8988T (cell line): ENCODE data around the gene KLHL6.
A peak's percentile ranks its signal among the peaks of the same experiment; 100 is the strongest.
"Not testable (repeated sequence)": the region's sequence is repeated elsewhere in the genome, so short reads cannot be mapped to it uniquely, and the experiment has no call there.

Experiments
- DNase-seq: peaks from one replicate; pipeline ENCODE4 v3.0.0; 2011

The KLHL6 gene

DNA sequence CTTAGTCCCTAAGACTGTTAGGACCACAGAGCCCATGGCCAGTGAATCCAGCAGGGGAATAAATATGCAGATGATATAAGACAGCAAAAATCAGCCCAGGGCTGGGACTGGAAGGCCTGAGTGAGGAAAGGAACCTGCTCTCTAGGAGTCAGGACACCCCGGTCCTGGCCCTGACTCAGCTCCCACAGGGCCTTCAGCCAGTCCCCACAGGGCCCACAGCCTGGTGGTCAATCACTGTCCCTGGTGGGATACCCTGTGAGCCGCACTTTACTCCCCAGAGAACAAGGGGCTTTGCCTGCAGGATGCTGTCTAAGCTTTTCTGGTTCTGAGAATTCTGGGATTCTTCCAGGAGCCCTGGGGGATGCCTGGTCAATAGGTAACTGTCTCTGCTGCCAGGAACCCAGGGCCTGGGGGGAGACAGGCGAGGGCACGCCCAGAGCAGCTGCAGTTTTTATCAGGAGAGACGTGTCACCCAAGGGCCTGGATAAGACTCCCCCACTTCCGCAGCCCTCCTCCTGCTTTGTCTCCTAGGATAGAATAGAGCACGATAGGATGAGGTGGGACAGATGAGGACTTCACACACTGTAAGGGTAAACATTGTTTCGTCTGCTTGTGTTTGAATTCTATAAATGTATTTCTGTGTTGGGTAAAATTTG lies 77.6 kb downstream of the KLHL6 start:
- no peak for DNase-seq

DNA sequence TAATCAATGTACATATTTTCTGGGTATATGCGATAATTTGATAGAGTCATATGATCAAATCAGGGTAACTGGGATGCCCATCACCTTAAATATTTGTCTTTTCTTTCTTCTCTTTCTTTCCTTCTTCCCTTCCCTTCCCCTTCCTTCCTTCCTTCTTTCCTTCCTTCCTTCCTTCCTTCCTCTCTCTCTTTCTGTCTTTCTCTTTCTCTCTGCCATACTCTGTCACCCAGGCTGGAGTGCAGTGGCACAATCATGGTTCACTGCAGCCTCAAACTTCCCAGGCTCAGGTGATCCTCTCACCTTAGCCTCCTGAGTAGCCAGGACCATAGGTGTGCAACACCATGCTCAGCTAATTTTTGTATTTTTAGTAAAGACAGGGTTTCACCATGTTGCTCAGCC lies 79.7 kb downstream of the KLHL6 start:
- DNase-seq, result not testable (repeated sequence)

DNA sequence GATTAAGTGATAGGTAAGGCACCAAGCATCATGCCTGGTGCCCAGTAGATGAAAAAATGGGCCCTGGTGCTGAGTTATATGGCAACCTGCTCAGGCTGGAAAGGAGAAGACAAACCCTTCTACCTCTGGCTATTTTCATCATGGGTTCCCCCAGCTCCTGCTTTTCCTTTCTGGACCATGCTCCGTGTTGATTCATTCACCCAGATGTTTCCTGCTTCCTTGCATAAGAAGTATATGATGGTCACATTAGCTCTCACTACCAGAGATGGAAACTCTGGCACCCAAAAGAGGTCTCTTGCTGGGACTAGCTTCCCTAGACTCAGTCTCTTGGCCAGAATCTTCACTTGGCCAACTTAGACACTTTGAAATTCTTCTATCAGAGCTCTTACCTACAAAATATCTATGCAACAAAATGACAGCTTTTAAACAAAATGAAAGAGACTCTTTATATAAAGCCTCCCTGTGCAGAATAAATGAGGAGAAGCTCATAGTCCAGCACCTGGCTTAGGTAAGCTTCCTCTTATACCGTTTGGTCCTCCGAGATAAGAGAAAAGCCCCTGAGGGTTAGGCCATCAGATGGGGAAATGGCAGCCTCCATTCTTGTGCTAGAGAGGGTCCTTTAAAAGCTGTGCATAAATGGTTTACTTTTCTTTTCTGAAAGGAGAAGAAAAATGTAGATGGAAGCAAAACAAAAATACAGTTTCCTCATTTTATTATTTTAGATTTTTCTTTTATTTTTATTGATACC lies 80.3 kb downstream of the KLHL6 start:
- DNase-seq, result no peak

- DNase-seq, result no peak
These were observed 81.5 kb downstream of the KLHL6 start for GRCh38 chr3:183473969-183474368.

DNA sequence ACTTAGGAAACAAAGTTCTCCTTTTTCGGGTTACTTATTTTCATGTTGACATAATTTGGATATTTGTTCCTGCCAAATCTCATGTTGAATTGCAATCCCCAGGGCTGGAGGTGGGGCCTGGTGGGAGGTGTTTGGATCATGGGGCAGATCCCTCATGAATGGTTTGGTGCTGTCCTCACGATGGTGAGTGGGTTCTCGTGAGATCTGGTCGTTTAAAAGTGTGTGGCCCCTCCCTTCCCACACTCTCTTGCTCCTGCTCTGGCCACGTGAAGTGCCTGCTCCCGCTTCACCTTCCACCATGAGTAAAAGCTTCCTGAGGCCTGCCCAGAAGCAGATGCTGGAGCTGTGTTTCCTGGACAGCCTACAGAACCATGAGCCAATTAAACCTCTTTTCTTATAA lies 83.4 kb downstream of the KLHL6 start:
- no peak for DNase-seq

DNA sequence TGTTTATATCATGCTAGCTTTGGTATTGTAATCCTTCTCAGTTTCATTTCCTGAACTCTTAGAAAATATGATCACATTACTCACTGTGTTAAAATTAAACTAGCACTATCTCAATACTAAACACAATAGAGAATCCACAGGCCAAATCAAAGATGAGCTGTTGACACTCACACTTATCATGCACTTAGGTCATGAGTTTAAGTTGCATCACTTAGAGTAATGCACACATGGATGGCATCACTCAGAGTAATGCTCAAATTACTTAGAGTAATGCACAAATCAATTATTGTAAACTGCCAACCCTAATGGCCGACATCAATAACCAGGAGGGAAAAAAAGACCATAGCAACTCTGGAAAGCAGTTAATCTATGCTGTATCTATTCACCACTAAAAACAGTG lies 87.1 kb downstream of the KLHL6 start:
- no peak for DNase-seq

DNA sequence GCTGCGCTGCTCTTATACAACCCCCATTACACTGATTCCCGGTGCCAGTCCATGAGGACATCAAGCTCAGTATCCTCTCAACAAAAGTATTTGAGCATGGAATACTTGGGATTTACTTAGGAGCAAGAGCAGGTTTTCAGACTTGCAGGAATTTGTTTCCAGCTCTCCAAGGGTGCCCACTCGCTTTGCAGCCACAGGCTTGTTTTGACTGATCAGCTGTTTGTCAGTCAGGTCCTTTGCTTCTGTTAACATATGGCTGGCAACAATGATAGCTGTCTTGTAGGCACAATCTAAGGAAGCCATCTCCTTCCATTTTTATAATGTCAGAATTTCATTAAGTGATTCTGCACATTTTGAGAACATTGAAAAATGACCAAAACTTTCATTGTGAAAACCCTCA lies 88.9 kb downstream of the KLHL6 start:
- DNase-seq, result no peak

DNA sequence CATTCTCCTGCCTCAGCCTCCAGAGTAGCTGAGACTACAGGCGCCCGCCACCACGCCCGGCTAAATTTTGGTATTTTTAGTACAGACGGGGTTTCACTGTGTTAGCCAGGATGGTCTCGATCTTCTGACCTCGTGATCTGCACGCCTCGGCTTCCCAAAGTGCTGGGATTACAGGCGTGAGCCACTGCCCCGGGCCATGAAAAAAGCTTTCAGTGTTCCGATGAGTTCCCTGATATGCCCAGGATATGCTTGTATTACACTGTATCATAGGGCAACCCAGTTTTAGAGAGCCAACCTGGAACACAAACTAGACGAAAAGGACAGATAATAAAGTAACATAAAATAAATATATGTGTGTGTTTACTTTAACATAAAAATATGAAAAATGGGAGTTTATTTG lies 89.8 kb downstream of the KLHL6 start:
- DNase-seq, result not testable (repeated sequence)

GRCh38 chr3:183464480-183464879 lies 91.0 kb downstream of the KLHL6 start:
- no peak for DNase-seq

- DNase-seq, result no peak
These were observed 95.1 kb downstream of the KLHL6 start for GRCh38 chr3:183460081-183461055.

DNA sequence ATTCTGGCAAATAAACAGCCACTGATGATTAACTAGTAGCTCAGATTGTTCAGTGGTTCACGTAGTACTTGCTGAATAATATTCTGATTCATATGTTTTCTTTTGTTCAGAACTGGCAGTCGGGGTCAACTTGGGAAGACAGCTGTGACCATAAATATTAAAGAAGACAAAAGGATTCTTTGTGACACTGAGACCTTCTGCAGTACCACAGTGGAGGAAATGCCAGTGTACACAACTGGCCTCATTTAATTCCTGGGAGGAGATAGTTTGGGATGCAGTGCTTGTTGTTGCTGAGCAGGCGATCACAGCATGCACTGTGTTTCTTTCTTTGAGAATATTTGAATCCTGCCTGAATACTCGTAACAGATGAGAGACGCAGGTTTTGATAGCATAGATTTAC lies 100.4 kb downstream of the KLHL6 start:
- no peak for DNase-seq

- no peak for DNase-seq
These were observed 101.4 kb downstream of the KLHL6 start for GRCh38 chr3:183454064-183454463.

GRCh38 chr3:183449791-183450190 lies 105.7 kb downstream of the KLHL6 start:
- DNase-seq, result no peak

DNA sequence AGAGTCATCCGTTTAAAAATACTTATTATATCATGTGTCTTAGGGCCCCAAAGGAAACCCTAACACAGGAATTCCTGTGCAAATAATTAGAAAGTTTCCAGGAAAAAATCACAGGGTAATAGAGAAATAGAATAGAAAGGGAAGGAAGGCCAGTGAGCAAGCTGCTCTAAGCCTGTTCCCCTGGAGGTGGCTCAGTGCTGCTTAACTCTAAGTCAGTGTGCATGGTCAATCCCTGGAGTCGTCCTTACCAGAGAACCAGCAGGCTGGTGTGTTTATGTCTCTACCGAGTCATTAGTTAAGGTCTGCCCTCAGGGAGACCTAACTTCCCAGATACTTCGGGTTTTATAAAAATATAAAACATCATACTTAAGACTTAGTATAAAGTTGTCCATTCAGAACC lies 106.1 kb downstream of the KLHL6 start:
- no peak for DNase-seq

- DNase-seq, result no peak
These were observed 107.0 kb downstream of the KLHL6 start for GRCh38 chr3:183448369-183449128.

DNA sequence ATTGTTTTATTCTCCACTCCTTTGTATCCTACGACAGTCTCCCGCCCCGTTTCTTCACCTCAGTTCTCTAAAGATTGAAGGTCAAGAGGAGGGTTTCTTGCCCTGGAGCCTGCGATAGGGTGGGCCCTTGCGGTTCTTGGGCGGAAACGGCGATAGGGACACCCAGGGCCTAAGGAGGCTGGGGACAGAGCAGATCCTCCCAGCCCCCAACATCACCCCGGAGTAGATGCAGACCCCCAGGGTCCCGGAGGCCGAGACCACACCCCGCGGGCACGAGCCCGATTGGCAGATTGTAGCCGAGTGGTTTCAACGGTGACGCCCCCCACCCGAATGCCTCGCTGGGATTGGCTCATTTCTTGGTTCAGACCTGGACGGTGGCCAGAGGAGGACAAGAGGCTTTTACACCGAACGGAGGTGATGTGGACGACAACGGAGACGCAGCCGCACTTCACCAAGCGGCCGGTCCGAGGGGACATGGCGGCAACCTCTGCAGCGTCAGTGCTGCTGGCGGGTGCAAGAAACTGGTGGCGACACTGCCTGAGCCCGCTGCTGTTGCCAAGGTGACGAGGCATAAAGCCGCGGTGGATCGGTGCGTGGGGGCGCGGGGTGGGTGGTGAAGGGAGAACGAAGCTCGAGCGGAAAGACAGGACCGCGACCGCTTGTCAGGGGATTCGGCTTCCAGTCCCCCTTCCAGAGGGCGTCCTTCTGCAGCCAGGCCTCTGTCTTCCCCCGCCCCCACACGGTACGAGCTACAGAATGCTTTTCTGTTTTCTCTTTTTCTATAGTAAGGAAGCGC lies 108.1 kb downstream of the KLHL6 start:
- peak; percentile 63 for DNase-seq

DNA sequence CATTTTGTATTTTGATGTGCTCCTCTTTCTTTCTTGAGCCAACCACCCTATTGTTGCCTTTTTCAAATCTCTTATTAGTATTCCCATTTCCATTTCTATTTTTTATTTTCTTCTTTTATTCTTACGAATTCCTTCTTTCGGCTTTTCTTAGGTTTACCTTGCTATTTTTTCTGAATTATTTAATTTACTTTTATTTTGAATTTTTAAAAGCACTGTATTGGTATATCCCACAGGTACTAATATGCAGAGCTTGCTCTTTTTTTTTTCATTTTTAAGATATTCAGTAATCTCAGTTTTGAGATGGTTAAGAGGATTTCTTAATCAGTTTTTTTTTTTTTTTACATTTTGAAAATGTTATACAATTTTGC lies 108.7 kb downstream of the KLHL6 start:
- DNase-seq, result no peak

- DNase-seq, result no peak
These were observed 110.8 kb downstream of the KLHL6 start for GRCh38 chr3:183444748-183445147.

GRCh38 chr3:183443395-183444385 lies 111.8 kb downstream of the KLHL6 start:
- no peak for DNase-seq

DNA sequence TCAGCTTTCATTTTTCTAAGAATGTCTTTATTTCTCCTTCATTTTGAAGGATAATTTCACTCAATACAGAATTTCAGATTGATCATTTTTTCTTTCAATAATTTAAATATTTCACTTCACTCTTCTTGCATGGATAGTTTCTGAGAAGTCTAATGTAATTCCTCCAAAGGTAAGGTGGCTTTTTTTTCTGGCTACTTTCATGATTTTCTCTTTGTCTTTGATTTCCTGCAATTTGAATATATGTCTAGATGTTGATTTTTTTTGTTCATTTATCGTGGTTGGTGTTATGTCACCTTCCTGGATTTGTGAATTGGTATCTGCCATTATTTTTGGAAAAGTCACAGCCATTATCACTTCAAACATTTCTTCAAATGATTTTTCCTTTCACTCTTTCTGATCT lies 112.5 kb downstream of the KLHL6 start:
- no peak for DNase-seq

DNA sequence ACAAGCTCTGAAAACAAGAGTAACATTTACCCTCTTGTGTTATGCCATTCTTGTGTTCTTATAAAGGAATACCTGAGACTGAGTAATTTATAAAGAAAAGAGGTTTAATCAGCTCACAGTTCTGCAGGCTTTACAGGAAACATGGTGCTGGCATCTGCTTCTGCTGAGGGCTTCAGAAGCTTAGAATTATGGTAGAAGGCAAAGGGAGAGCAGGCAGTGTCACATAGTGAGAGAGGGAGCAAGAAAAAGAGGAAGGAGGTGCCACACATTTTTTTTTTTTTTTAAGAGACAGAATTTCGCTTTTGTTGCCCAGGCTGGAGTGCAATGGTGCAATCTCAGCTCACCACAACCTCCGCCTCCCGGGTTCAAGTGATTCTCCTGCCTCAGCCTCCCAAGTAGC lies 115.0 kb downstream of the KLHL6 start:
- not testable (repeated sequence) for DNase-seq
